GM19193 (cell line): Measurements from ENCODE around the gene FILIP1L.

Experiments
- POLR2A ChIP-seq: IDR thresholded peaks from 4 replicates; pipeline ENCODE4 v1.6.1; 2011; ENCODE audit not compliant: insufficient read depth, insufficient read length; ENCODE audit errors: extremely low read depth

Gene FILIP1L

DNA sequence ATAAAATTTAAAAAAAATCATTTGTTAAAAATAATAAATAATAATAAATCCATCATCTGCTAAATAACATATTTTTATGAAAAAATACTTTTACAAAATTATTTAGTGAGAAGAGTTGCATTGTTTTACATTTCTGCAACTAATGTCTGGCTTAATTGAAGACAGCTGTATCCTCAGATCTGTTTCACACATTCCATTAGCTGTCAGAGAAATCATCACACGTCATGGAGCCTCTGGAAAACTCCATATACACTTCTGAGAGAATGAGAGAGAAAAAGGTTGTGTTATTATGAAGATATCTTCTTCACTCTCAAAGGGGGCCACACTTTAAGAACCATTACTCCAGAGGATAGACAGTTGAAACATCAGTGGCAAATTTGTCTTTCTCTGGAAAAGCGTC, 255.8 kb downstream of the FILIP1L start:
- TF ChIP-seq POLR2A, result no peak

DNA sequence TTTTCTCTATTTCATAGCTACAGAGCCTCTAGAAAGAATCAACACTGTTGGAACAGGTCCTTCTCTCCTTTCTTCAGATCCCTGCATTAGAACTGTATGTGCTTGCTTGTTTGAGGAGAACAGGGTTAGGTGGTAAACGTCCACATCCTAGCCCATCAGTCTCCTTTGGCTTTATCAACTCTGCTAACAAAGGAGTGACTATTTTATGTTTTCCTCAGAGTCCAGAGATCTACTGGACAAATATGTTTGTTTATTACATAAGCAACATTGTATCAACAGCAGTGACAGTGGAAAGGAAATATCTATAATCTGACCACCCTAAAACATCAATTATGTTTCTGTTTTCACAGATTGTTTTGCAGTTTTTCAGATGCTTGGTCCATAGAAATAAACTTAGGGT, 257.0 kb downstream of the FILIP1L start:
- no peak for TF ChIP-seq POLR2A

DNA sequence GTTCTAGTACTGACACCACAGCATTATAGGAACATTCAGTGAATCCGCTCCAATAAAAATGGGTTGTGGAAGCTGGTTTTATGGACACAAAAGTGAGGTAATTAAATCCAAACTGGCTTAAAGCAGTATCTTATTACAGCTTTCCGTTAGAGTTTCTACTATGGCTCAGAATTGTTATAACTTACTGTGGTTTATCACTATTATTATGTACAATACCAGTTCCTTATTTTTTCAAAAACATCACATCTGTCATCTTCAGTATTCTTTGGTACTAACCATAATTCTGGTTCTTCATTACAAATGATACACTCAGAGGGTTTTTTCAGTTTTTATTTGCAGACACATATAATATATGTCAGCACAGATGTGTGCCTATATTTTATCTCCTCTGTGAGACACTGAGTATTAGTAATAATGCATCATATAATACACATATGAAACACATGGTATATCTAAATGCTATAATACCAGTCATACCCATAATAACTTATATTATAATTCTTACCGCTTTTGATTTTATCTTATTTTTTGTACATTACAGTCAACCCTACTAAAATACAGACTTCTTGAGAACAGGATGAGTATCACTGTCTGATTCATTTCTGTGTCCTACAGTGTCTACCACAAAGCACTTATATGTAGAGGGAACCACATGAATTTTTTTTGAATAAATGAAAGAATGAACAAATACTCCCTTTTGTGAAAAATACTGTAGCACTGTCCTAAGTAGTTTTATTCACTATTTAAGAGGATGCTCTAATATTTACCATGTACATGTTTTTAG, 257.7 kb downstream of the FILIP1L start:
- TF ChIP-seq POLR2A, result no peak

DNA sequence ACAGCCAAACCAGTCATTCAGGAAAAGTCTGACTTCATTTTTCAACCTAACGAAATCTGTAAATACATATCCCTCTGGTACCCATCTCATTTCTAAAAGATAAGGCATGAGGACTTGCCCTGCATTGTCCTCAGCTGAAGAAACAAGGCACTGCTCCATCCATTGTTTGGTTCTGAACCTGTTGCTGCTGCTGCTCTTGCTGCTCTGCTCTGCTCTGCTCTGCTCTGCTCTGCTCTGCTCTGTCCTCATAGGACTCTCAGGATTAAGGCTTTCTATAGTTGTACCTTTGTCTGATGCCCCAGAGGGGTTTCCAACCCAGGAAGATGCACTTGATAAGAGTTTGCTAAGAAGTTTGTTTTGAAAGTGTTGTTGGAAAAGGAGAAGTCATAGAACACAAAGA, 258.4 kb downstream of the FILIP1L start:
- no peak for TF ChIP-seq POLR2A

DNA sequence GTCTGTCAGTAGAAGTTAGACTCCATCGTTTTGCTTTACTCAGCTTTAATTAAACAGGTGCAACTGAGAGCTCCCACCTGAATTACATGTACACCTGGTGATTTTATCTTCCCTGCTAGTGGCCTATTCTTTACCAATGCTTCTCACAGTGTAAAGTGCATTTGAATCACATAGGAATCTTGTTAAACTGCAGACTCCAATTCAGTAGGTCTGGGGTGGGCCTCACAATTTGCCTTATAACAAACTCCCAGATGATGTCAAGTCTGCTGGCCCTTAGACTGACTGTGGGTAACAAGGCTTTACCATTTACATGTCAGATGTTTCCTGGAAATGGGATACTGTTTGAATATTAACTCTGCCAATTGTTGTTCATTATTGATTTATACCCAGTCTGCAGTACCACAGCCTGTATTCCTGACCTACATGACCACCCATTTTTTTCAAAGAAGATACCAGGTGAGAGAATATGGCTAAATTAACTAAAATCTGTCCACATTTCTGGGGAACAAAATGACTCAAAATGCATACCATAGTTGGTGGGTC, 259.5 kb downstream of the FILIP1L start:
- no peak for TF ChIP-seq POLR2A

DNA sequence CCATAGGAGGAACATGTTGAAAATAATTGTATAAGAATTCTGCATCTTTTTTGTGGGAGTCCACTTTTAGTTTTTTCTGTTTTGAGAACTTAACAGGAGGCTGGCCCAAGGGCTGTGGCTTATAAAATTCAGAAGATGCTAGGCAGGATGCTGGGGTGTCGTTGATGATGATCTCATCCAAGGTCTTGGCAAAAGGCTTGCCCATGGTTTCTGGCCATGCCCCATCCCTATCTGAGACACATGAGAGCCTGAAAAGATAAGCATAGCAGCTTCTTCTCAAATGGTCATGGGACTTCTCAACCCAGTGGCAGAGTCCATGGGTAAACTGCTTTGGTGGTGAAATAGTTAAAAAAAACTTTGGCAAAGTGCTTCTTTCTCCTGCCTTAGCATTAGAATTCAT, 261.4 kb downstream of the FILIP1L start:
- no peak for TF ChIP-seq POLR2A

DNA sequence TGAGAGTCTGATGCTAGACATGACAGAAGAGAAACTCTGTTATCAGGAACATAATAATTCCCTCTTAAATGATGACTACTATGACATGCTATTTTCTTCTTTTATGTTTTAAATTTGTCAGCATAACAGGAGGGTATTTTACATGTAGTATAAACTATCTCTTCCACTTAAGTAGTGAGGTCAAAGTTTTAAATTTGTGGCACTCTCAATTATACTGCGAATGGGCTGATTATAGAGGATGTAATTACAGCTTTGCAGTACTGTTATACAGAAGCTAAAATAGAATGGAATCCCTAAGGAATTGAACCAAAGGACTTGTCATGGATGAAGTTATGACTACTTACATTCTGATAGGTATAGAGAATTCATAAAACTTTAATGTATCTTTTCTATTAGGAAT, 262.3 kb downstream of the FILIP1L start:
- no peak for TF ChIP-seq POLR2A

DNA sequence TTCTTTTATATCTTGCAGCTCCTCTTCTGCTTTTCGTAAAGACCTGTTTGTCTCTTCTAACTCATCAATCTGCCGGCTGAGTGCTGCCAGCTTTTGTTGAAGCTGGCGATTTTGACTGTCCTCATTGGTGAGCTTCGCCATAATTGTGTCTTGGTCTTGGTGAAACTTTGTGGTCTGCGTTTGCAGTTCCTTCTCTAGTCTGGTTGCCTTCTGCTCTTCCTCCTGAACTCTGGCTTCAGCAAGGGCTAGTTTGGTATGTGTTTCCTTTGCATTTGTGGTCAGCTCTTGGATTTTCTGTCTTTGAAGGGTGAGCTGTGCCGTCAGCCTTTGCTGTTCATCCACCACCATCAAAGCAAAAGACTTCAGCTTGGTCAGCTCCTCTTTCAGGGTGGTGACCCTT, 263.7 kb downstream of the FILIP1L start:
- no peak for TF ChIP-seq POLR2A

DNA sequence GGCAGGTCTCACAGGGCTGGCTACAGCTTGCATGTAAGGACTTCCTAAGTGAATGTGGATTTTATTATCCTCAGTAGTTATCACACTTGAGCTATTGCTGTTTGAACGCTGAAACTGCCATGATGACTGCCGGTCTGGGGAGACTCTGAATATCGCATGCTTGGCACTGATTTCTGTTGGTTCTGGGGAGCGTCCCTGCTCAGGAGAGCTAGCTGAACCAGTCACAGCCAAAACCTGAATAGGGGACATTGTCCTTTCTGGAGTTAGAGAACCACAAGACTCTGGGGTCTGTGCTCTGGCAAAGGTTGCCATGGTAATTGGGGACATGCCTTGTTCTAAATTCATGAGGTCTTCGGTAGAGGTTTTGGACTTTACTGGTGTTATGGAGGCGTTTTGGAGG, 265.9 kb downstream of the FILIP1L start:
- no peak for TF ChIP-seq POLR2A

DNA sequence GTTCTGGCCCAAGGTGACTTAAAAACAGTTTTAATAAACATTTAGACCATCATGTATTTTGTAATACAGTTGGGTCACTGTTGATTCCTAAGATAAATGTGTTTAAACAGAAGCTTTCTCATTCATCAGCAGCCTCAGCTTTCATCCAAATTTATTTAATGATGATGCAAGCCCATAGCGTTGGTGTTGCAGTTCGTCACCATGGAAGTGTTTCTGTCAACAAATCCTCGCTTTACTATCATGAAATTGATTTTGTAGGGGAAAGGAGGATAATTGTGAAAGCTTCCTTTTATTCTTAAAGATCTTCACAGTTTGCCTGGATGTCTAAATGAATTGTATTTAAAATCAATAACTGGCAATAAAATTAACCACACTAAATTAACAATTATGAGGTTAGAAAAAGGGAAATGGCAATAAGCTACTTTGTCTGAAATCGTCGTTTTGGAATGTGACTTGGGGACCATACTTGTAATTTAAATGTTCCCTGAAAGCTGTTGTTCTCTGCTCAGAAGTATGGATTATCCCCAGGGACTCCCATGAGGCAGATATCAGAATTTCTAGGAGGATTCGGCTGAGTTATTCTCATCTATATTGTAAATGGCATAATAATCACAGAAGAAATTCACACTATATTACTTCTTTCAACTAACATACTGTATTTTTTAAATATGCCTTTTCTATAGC, 267.7 kb downstream of the FILIP1L start:
- TF ChIP-seq POLR2A, result no peak

DNA sequence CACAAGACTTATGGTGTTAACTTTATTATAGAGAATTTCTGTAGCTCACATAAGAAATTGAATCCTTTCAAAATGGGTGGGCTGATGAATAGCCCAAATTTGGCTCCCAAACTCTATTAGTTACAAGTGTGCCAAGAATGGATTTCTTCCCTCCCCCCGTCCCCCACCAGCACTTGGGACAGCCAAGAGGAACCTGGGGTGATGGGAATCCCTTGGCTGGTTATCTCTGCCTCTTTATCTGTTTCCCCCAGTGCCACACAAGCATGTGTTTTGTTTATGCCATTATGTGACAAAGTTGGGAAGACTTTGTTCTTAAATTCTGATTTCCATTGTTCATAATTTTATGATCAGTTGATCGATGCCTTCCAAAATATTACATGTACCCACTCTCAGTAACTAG, 268.3 kb downstream of the FILIP1L start:
- no peak for TF ChIP-seq POLR2A

DNA sequence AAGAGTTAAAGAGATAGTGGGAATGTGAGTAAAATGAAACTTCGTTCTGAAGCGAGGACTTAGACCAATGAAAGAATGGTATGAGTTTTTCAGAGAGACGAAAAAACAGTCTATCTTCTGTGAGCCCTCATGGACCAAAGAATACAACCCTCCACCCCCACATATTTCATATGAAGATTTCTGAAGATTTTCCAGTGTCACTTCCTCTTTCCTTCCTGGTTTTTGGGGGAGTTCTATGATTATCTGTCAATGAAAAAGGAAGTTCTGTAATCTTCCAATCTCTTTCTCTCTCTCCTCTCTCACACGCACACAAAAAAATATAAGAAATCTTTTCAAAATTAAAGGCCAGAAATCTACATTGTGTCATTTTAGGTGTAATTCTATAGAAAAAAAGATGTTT, 269.0 kb downstream of the FILIP1L start:
- TF ChIP-seq POLR2A, result no peak

DNA sequence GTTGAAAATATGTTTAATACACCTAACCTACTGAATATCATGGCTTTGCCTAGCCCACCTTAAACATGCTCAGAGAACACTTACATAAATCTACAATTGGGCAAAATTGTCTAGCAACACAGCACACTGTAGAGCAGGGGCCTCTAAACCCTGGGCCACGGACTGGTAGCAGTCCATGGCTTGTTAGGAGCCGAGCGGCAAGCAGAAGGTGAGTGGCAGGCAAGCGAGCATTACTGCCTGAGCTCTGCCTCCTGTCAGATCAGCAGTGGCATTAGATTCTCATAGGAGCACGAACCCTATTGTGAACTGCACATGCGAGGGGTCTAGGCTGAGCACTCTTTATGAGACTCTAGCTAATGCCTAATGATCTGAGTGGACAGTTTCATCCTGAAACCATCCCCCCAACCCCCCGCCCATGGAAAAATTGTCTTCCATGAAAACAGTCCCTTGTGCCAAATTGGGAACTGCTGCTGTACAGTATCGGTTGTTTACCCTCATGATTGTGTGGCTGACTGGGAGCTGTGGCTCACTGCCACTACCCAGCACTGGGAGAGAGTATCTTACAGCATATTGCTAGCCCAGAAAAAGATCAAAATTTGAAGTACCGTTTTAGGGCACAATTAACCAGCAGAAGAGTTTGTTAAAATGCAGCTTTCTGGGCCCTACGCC, 270.6 kb downstream of the FILIP1L start:
- no peak for TF ChIP-seq POLR2A

DNA sequence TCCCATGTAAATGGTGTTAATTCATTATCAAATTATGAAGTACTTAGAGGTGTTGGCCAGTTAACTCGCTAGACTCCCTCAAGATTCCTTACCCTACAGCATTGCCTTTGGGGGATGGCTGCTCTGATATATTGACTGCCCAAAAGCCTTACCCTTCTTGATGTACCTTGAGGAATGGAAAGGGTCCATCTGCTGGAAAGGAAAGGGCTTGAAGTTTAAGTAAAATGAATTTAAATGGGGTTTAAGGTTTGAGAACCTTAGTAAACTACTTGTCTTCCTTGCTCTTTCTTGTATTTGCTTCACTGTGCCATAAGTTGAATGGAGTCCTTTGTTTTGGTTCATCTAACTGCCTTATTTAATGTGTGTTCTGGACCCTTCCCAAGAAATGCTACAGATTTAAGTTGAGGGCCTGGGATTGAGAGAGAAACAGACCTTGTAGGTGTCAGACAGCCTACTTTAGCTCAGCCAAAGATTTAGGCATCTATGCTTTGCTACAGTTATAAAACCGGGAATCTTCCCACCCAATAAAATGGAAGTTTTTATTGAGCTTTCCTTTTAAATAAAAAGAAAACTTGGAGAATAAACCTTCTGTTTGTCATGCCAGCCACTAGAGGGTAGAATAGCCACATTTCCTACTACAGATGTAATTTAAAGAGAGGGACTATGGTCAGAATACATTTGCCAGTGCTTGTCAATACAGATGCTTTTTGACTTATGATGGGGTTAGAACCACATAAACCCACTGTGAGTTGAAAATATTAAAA, 271.3 kb downstream of the FILIP1L start:
- no peak for TF ChIP-seq POLR2A

DNA sequence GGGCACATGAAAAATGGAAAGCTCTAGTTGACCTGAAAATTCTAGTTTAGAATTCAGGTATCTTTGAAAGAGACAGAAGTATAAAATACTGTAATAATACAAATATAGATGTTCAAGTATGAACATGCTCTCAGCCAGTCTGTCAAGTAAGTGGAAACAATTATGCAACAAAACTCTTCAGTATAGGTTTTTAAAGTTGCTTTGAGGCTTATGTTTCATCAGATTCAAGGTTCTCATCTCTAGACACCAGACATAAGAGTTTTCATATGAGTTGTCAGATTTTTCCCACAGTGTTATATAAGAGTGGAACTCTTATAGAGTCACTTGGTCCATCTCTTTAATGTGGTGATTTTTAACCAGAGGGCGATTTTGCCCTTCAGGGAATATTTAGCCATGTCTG, 274.7 kb downstream of the FILIP1L start:
- TF ChIP-seq POLR2A, result no peak

DNA sequence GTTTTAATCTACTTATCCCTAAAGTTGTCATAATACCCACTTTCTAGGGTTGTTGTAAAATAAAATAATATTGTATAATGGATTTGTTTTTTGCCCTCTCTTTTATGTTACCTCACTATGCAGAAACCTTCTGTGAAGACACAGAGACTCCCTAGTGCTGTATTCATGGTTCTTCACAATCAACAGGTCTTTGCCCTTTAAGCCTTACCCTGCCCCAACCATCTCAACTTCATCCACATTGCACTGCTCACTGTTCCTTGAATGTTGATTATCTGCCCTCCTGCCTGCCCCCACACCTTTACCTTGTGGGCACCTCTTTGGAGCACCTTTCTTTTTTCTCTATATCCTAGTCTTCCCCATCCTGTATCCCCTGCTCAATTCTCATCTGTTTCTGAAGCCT, 275.5 kb downstream of the FILIP1L start:
- no peak for TF ChIP-seq POLR2A

DNA sequence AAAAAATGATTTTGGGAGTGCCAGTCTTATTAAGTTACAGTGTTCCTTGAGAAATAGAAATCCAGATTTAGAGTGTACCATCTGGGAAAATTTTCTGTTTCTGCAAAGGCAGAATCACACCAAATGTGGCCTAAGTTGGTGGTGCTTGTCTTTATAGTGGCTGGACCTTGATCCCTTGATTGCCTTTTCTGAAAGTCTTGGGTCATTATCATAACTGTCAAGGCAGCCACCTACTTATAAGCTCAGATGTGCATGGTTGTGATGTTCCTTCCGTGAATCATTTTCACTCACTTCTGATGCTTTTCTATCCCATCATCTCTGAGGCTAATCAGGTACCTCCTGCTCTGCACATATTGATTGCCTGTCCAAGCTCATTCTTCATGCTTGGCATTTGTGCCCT, 276.6 kb downstream of the FILIP1L start:
- TF ChIP-seq POLR2A, result no peak
